Activated CD4-positive, alpha-beta T cell treated with anti-CD3 and anti-CD28 coated beads, Interleukin-2, Interleukin-4, amounts not matched to agents 100 ng/mL and 50 ng/mL, durations not matched to agents 16 hours and 8 hours (primary cell): ENCODE data around the gene IQSEC3.

Source experiments
- DNase-seq: peaks from one replicate; pipeline ENCODE4 v3.0.0-alpha.2; 2020; ENCODE audit warnings: low spot score

IQSEC3 gene

GRCh38 chr12:80681-81190, 14.2 kb downstream of the IQSEC3 start:
- no peak for DNase-seq

GRCh38 chr12:82740-83139, 16.2 kb downstream of the IQSEC3 start:
- DNase-seq: no peak

- DNase-seq: no peak
Observed at GRCh38 chr12:84056-84455, 17.5 kb downstream of the IQSEC3 start.

GRCh38 chr12:85191-85666, 18.7 kb downstream of the IQSEC3 start:
- DNase-seq: no peak

GRCh38 chr12:87315-87714, 20.7 kb downstream of the IQSEC3 start:
- no peak for DNase-seq

- DNase-seq: no peak
Observed at GRCh38 chr12:87856-88255, 21.3 kb downstream of the IQSEC3 start.

- DNase-seq: no peak
Observed at GRCh38 chr12:89653-90052, 23.1 kb downstream of the IQSEC3 start.

- no peak for DNase-seq
Observed at GRCh38 chr12:91213-91612, 24.6 kb downstream of the IQSEC3 start.

- DNase-seq: no peak
Observed at GRCh38 chr12:93266-94005, 26.9 kb downstream of the IQSEC3 start.

GRCh38 chr12:96543-96942, 30.0 kb downstream of the IQSEC3 start:
- DNase-seq: no peak

- DNase-seq: no peak
Observed at GRCh38 chr12:98924-99352, 32.4 kb downstream of the IQSEC3 start.

GRCh38 chr12:99605-100004, 33.0 kb downstream of the IQSEC3 start:
- no peak for DNase-seq

GRCh38 chr12:101969-102878, 35.7 kb downstream of the IQSEC3 start:
- no peak for DNase-seq

GRCh38 chr12:102879-103168, 36.3 kb downstream of the IQSEC3 start:
- no peak for DNase-seq

GRCh38 chr12:103169-103981, 36.8 kb downstream of the IQSEC3 start:
- no peak for DNase-seq

- no peak for DNase-seq
Observed at GRCh38 chr12:104551-105081, 38.0 kb downstream of the IQSEC3 start.

GRCh38 chr12:105696-106095, 39.1 kb downstream of the IQSEC3 start:
- no peak for DNase-seq

GRCh38 chr12:106118-106591, 39.6 kb downstream of the IQSEC3 start:
- DNase-seq: no peak

- no peak for DNase-seq
Observed at GRCh38 chr12:108594-108993, 42.0 kb downstream of the IQSEC3 start.

- no peak for DNase-seq
Observed at GRCh38 chr12:109446-109845, 42.9 kb downstream of the IQSEC3 start.

- DNase-seq: no peak
Observed at GRCh38 chr12:109872-110271, 43.3 kb downstream of the IQSEC3 start.
